Activated B cell treated with CpG ODN at 0.5 μM for 24 hours (primary cell): ENCODE results near the gene GLTPD2. TPM values are rescaled to one million over a fixed set of nuclear protein-coding genes. Genes with fewer than 3 reads are reported as not detected.
A peak's percentile ranks its signal among the peaks of the same experiment; 100 is the strongest.

Experiments
- ATAC-seq: fragments of 200-7000 bp; cut with Tn5 transposase; one replicate; pipeline ENCODE4 v1.10.0; 2021; ENCODE audit warnings: low read depth, mild to moderate bottlenecking, moderate library complexity
- CTCF ChIA-PET: fragments of 350-600 bp; sonication (Branson Sonifier 250); formaldehyde crosslinking; loops from one replicate; lab custom pipeline; 2021; ENCODE audit warnings: antibody characterized with exemption; lab: Charles Lee
- POLR2A ChIA-PET: fragments of 350-600 bp; sonication (Branson Sonifier 250); formaldehyde crosslinking; loops from one replicate; lab custom pipeline; 2021; ENCODE audit warnings: antibody characterized with exemption; lab: Charles Lee
- DNase-seq: peaks from one replicate; pipeline ENCODE4 v3.0.0; 2022
- H3K27ac Mint-ChIP-seq: one replicate; pipeline ENCODE4 v1.8.0; 2020; ENCODE audit warnings: mixed read lengths
- H3K27me3 Mint-ChIP-seq: one replicate; pipeline ENCODE4 v1.8.0; 2021; ENCODE audit warnings: mixed read lengths
- H3K36me3 Mint-ChIP-seq: one replicate; pipeline ENCODE4 v1.8.0; 2021; ENCODE audit warnings: low read depth, mixed read lengths
- H3K4me1 Mint-ChIP-seq: one replicate; pipeline ENCODE4 v1.8.0; 2021; ENCODE audit warnings: mixed read lengths
- H3K4me3 Mint-ChIP-seq: one replicate; pipeline ENCODE4 v1.8.0; 2020; ENCODE audit warnings: mild to moderate bottlenecking, mixed read lengths
- H3K9me3 Mint-ChIP-seq: one replicate; pipeline ENCODE4 v1.8.0; 2020; ENCODE audit warnings: mixed read lengths
- intact Hi-C: fragments of 100-400 bp; cut with micrococcal nuclease; formaldehyde crosslinking; loops from one replicate; pipeline ENCODE4 v1.15.1; 2024
- total RNA-seq: library from RNA; stranded (reverse); gene quantifications from 2 replicates; pipeline ENCODE4 v1.2.3, GENCODE V29; 2022
- TF ChIP-seq, protein P1 (sequence below): fragments of 200-600 bp; IDR thresholded peaks from one replicate; pipeline ENCODE4 v1.8.0; 2022; ENCODE audit warnings: antibody characterized with exemption, mild to moderate bottlenecking

The GLTPD2 gene
- total RNA-seq, 1 donor from 2014 or later, result not detected

GRCh38 chr17:4806456-4806776, 17.7 kb downstream of the GLTPD2 start:
- H3K27me3 Mint-ChIP-seq, result no peaks in the 10 kb centered on the region
- intact Hi-C loops, result loop anchor here (2.0 to 5.0 kb wide), 2 partner anchors 96 to 141 kb away; partner anchors contain the start of genes ARRB2 and PFN1
- POLR2A ChIA-PET, result interaction anchor here (0.5 to 2.3 kb wide), 12 partner anchors 9 to 222 kb away, joined by 3 to 31 read pairs (median 3); partner anchors contain the start of genes ARRB2, C17orf107, GLTPD2 and MINK1
- peaks cover 17% of the 10 kb centered on the region for H3K4me1 Mint-ChIP-seq
- TF ChIP-seq, protein P1, sequence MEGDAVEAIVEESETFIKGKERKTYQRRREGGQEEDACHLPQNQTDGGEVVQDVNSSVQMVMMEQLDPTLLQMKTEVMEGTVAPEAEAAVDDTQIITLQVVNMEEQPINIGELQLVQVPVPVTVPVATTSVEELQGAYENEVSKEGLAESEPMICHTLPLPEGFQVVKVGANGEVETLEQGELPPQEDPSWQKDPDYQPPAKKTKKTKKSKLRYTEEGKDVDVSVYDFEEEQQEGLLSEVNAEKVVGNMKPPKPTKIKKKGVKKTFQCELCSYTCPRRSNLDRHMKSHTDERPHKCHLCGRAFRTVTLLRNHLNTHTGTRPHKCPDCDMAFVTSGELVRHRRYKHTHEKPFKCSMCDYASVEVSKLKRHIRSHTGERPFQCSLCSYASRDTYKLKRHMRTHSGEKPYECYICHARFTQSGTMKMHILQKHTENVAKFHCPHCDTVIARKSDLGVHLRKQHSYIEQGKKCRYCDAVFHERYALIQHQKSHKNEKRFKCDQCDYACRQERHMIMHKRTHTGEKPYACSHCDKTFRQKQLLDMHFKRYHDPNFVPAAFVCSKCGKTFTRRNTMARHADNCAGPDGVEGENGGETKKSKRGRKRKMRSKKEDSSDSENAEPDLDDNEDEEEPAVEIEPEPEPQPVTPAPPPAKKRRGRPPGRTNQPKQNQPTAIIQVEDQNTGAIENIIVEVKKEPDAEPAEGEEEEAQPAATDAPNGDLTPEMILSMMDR, result no peak
- peak overlapping the region; percentile 76 for H3K4me3 Mint-ChIP-seq
- ATAC-seq, result no peak
- H3K27ac Mint-ChIP-seq, result no peak overlapping the region
- H3K9me3 Mint-ChIP-seq, result no peaks in the 10 kb centered on the region
- H3K36me3 Mint-ChIP-seq, result peaks cover 19% of the 10 kb centered on the region
- CTCF ChIA-PET, result interaction anchor here (2.8 kb wide), 1 partner anchor 16 kb away, joined by 11 read pairs; no protein-coding TSS in a partner anchor
- no peak for DNase-seq

DNA sequence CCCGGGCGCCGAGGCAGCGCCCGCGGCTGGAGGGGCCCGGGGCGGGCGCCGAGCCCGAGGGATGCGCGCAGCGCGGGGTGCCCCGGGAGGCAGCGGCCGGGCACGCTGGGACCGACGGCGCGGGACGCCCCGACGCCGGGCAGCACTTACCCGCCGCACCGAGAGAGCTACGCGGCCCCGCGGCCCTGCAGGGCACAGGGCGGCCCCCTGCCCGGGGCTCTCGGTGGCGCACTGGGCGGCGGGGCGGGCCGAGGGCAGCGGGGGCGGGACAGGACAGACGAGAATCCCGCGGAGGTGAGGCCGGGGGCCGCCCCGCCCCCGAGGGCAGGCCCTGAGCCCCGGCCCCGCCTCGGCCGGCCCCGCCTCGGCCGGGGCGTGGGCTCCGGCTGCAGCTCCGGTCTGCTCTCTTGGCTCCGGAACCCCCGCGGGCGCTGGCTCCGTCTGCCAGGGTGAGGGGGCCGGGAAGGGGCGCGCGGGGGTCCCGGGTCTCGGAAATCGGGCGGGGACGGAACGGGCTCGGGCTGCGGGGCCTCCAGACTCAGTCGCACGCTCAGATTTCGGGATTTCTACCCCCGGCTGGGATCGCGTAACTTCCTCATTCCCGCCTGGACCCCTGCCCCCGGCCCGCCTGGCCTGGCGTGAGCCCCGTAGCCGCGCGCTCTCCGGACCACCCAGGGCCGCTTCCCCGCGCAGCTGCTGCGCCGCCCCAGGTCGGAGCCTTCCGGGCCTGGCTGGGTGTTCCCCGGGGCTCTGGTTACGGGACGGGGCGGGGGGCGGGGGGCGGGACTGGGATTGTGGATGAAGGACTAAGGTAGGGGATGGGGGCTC, 18.2 kb downstream of the GLTPD2 start, which contains the start of gene PLD2:
PLD2 (plus strand) TSS at position 376 of the 828 bp plus-strand sequence. CDS start 621 bp downstream, outside the sequence.
- CTCF ChIA-PET, result interaction anchor here (2.8 kb wide), 1 partner anchor 17 kb away, joined by 11 read pairs; no protein-coding TSS in a partner anchor
- peak within 1 kb of the TSS; percentile 56 for H3K27ac Mint-ChIP-seq
- intact Hi-C loops, result loop anchor here (1.0 to 5.0 kb wide), 4 partner anchors 11 to 140 kb away; partner anchors contain the start of genes ARRB2, PFN1 and PSMB6

GRCh38 chr17:4807605-4808377, 19.0 kb downstream of the GLTPD2 start:
- peaks cover 17% of the 10 kb centered on the region for H3K4me1 Mint-ChIP-seq
- POLR2A ChIA-PET, result interaction anchor here (0.6 to 2.3 kb wide), 9 partner anchors 12 to 387 kb away, joined by 3 to 31 read pairs (median 3); partner anchors contain the start of genes ARRB2, C17orf107, GLTPD2 and PELP1
- H3K27me3 Mint-ChIP-seq, result no peaks in the 10 kb centered on the region
- H3K27ac Mint-ChIP-seq, result peak overlapping the region; percentile 56
- intact Hi-C loops, result loop anchor here (1.0 to 5.0 kb wide), 5 partner anchors 11 to 140 kb away; partner anchors contain the start of genes ARRB2, PFN1 and PSMB6
- H3K9me3 Mint-ChIP-seq, result no peaks in the 10 kb centered on the region
- CTCF ChIA-PET, result interaction anchor here (0.7 to 2.8 kb wide), 3 partner anchors 17 to 83 kb away, joined by 3 to 11 read pairs (median 3); no protein-coding TSS in a partner anchor
- DNase-seq, result no peak
- ATAC-seq, result no peak
- TF ChIP-seq, protein P1, result no peak
- H3K36me3 Mint-ChIP-seq, result peaks cover 21% of the 10 kb centered on the region
- peak overlapping the region; percentile 83 for H3K4me3 Mint-ChIP-seq

More for the DNA sequence above, 18.2 kb downstream of the GLTPD2 start, which contains the start of gene PLD2:
- DNase-seq, result peak; percentile 90
- TF ChIP-seq, protein P1, result no peak
- peak; percentile 99 for ATAC-seq
- H3K27me3 Mint-ChIP-seq, result no peaks in the 10 kb centered on the region
- POLR2A ChIA-PET, result interaction anchor here (0.6 to 2.3 kb wide), 13 partner anchors 9 to 388 kb away, joined by 3 to 31 read pairs (median 3); partner anchors contain the start of genes ARRB2, C17orf107, GLTPD2 and MINK1
- peaks cover 21% of the 10 kb centered on the region for H3K36me3 Mint-ChIP-seq
- H3K4me3 Mint-ChIP-seq, result peak within 1 kb of the TSS; percentile 83
- H3K9me3 Mint-ChIP-seq, result no peaks in the 10 kb centered on the region
- peaks cover 17% of the 10 kb centered on the region for H3K4me1 Mint-ChIP-seq

GRCh38 chr17:4808378-4808767, 19.6 kb downstream of the GLTPD2 start:
- H3K9me3 Mint-ChIP-seq, result no peaks in the 10 kb centered on the region
- H3K4me3 Mint-ChIP-seq, result peak overlapping the region; percentile 83
- TF ChIP-seq, protein P1, result no peak
- peak overlapping the region; percentile 60 for H3K27ac Mint-ChIP-seq
- intact Hi-C loops, result loop anchor here (1.0 to 5.0 kb wide), 2 partner anchors 74 to 139 kb away; partner anchors contain the start of gene PFN1
- H3K4me1 Mint-ChIP-seq, result peaks cover 17% of the 10 kb centered on the region
- ChIA-PET CTCF (interaction anchor here (0.7 kb wide), 2 partner anchors 18 to 82 kb away, joined by 3 read pairs; no protein-coding TSS in a partner anchor), POLR2A (interaction anchor here (0.6 to 2.3 kb wide), 4 partner anchors 12 to 209 kb away, joined by 3 to 20 read pairs (median 4); partner anchors contain the start of genes ARRB2, GLTPD2 and PSMB6)
- peaks cover 21% of the 10 kb centered on the region for H3K36me3 Mint-ChIP-seq
- ATAC-seq (no peak), DNase-seq (no peak)
- H3K27me3 Mint-ChIP-seq, result no peaks in the 10 kb centered on the region
